Left renal pelvis (tissue), 4 donors: ENCODE measurements around the gene GRIN2C. TPM values are rescaled to one million over a fixed set of nuclear protein-coding genes. Genes with fewer than 3 reads are reported as not detected.

Source experiments
- DNase-seq, 4 donors: peaks; one replicate each; pipeline ENCODE4 v3.0.0-alpha.2; 2013; ENCODE audit warnings: low read depth in 4 of 4, low spot score in 3 of 4
- polyA plus RNA-seq, 4 donors: library from polyadenylated mRNA; unstranded; fragments of 120-200 nt; gene quantifications; one replicate each; pipeline ENCODE4 v1.2.1, GENCODE V29; 2013; ENCODE audit not compliant: insufficient read length in 4 of 4

GRIN2C gene
- polyA plus RNA-seq, 4 donors: 0.13 to 0.74 (median 0.27) TPM

DNA sequence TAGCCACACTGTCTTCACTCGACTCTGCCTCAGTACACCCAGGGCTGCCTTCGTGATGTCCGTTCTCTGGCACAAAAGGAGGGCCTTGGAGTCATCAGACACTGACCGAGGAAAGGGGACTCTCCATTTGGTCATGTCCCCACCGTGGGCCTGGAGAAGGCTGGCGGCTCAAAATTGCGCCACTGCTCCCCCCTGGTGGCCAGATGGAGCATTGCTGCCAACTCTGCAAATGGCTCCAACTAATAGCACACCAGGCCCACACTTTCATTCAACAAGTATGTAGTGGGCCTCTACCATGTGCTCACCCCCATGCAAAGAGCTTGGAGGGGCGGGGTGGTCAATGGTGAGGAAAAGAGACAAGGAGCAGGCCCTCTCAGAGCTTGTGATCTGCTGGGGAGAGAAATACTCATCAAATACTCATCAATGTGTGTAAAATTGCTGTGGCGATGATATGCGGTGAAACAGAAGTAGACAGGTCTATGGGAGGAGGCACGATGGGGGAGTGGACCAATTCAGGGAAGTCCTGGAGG is 5.2 kb upstream of the GRIN2C start:
- peak in 3 of 4 donors; percentile 39 to 52 (median 43) for DNase-seq

DNA sequence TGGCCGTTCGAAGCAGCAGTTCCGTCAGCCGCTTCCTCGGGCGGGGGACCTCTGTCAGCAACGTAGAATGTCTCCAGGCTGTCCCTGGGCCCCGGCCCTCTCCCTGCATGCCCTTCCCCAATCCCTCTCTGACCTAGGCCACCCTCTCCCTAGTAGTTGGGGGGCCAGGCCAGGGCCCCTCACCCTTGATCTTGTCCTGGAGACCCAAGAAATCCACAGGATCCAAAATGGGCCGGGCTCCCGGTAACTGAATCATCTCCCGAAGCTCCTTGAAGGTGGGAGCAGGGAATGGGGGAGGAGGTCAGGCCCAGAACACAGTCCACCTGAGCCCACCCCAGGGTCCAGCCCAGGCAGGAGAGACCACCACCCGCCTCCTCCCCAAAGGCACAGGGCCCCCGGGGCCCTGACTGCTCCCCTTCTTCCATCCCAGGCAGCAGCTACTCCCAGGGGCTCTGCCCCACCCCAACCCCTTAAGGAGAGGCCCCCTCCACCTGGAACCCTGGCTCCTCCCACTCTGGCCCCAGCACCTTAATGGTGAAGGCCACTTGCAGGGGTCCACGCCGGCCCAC is 4.7 kb upstream of the GRIN2C start:
- DNase-seq: no peak

GRCh38 chr17:74863420-74864296 is 4.0 kb upstream of the GRIN2C start:
- no peak for DNase-seq

DNA sequence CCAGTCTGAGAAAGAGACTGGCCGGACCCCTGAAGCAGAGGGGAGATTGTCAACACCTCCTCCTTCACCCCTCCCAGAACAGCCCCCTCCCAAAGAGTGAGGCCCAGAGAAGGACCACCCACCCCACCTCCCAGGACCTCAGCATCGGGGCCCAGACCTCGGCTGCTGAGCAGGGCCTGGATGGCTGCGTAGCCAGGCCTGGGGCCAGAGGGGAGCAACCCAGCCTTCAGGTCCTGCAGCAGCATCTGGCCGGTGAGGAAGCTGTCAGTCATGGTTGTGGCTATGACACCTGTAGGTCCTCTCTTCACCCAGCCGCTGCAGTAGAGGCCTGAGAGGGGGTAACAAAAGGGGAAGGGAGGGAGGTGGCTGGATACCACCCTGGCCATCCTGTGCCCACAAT is 3.2 kb upstream of the GRIN2C start:
- DNase-seq: no peak

GRCh38 chr17:74862108-74862901 is 2.6 kb upstream of the GRIN2C start:
- DNase-seq: peak in 1 of 4 donors; percentile 41

DNA sequence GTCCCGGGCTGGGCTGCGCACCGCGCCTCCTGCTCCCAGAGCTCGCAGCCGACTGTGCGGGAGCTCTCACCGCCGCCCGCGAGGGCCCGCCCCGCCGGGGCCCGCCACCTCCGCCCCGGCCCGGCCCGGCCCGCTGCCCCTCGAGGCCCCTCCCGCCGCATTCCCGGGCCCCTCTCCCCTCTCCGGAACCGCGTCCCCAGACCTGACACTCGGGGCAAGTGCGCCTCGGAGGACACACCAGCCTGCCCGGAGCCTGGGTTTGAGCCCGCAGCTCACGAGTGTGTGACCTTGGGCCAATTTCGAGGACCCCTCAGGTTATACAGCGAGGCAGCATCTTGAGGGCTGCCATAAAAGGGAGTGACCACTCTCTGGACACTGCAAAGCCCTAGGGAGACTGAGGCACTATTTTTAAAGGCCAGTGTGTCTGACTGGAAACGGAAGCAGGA is 2.0 kb upstream of the GRIN2C start:
- no peak for DNase-seq

DNA sequence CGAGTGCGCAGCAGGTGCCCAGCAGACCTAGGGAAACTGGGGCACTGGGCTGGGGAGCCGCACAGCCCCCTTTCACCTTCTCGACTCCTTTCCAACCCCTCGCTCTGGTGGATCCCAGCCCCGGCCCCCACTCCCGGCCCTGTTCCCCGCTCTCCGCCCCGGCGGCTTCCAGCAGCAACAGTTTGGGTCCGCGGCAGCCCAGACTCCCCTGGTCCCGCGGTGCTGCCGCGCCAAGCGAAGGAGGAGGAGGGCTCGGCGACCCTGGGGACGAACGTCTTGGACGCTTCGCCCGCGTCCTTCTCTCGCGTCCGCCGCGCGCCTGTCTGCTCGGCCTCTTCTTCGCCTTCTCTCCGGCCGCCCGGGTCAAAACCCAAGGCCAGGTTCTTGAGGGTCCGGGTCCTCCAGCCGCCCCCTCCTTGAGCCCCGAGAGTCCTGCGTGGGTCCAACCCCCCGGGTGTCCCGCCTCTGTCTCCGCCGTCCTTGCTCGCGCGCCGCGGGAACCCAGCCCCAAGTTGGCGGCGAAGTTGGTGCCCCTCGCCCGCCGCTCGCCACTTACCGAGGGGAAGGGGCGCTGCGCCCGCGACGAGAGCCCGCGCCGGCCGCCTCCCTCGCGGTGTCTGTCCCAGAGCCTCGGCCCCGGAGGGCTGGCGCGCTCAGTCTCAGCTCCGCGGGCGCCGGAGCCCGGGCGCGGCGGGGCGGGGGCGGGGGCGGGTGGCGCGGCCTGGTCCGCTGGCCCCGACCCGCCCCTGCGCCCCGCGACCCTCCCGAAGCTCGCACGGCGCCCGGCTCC is 1.4 kb upstream of the GRIN2C start:
- no peak for DNase-seq

GRCh38 chr17:74860229-74860871 is 665 bp upstream of the GRIN2C start:
- no peak for DNase-seq

DNA sequence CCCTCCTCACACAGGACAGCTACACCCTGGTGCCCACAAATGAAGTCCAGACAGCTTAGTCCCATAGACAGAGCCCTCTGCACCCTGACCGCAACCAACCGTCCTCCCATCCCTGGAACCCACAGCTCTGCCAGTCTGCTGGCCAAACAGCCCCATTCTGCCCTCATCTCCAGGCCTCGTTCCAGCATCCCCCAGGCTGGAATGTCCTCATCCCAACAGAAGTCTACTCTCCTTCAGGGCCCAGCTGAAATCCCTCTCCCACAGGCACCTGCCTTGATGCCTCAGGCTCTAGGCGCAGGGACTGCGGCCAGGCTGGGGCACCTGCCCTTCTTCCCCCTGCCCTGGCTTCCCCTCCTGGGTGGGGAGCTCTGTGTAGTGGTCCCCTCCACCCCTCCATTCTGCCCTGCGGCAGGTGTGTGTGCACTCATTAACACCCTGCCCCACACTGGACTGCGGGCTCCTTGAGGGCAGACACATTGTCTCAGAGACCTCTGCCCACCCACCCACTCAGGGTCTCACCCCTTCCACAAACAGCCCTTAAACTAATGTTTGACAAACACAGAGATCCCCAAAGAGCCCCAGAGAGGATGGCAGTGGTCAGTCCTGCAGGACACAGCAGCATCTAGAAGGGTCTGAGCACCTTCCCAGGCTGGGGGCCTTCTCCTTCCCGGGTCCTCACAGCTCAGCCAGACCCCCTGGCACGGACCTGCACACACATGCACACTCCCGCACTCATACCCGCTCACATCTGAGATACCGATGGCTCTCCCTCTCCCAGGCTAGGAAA is 820 bp downstream of the GRIN2C start:
- no peak for DNase-seq

- DNase-seq: no peak
Observed at GRCh38 chr17:74857191-74857590, 2.5 kb downstream of the GRIN2C start.

DNA sequence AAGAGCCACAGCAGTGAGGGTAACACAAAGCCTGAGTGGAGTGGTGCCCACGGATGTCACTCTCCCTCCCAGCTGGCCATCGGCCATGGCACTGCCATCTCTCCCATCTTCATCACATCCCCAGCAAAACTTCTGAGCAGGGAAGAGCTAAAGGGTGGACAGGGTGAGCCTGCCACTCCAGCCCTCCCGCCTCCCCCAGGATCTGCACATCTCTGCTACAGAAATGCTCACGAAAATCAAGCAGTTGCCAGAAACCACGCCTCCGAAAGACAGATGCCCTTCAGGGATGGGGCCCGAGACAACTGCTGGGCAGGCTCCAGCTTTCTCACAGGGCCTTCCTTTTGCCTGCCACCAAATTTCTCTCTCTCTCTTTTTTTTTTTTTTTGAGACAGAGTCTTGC is 3.6 kb downstream of the GRIN2C start:
- no peak for DNase-seq

DNA sequence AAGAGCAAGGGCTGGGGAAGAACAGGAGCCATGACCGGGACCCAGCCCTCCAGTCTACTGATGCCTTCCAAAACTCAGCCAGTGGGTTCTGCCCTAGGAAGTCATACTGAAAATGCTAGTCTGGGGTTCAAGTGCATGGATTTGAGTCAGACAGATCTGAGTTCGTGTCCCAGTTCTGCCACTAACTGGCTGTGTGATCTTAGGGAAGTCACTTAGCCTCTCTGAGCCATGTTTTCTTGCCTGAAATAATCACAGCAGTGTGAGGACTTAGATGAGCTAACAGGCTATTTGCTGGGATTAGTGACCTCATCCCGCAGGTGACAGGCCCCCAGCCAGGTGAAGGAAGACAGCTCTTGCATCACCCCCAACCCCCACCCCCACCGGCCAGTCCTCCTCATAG is 4.4 kb downstream of the GRIN2C start:
- DNase-seq: no peak

GRCh38 chr17:74854792-74855191 is 4.9 kb downstream of the GRIN2C start:
- no peak for DNase-seq

- DNase-seq: no peak
Observed at GRCh38 chr17:74853669-74854068, 6.0 kb downstream of the GRIN2C start.

DNA sequence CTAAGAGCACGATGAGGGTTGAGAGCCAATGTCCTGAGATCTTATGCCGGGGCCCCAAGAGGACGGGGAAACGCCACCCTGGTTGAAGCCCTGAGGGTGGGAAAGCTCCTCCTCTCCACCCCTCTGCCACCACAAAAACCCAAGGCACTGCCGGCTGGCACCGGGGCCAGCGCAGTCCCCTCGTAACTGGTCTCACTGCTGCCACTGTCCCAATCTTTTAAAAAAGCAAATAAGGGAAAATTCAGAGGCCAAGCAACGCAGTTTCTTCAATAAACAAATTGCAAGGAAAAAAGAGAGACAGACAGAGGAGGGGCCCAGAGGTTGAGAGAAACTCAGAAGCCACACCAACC is 6.7 kb downstream of the GRIN2C start:
- no peak for DNase-seq

- DNase-seq: peak in 1 of 4 donors; percentile 39
Observed at GRCh38 chr17:74852237-74853047, 7.2 kb downstream of the GRIN2C start.

- DNase-seq: no peak
Observed at GRCh38 chr17:74851612-74852236, 8.0 kb downstream of the GRIN2C start.

DNA sequence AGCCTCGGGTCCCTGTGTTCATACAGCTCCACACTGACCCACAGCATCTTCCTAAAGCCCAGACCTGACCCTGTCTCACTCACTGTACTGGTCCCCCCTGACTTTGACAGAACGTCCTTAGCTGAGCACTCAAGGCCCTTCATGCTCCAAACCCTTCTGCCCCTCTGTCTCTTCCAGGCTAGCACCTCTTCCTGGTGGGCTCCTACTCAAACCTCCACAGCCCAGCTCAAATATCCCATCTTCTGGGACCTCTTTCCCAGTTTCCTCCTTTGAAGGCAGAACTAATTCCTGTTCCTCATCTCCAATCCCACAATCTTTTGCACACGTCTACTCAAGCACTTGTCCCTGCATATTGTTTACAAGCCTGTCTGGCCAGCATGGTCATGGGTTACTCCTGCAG is 8.8 kb downstream of the GRIN2C start:
- DNase-seq: no peak
